NCI-H187 treated with DMSO at 0.1 percent for 48 hours (cell line): ENCODE measurements around the gene EYA2.

Source experiments
- DNase-seq: peaks from one replicate; lab custom pipeline; 2025; lab: John Stamatoyannopoulos, UW

Gene EYA2

DNA sequence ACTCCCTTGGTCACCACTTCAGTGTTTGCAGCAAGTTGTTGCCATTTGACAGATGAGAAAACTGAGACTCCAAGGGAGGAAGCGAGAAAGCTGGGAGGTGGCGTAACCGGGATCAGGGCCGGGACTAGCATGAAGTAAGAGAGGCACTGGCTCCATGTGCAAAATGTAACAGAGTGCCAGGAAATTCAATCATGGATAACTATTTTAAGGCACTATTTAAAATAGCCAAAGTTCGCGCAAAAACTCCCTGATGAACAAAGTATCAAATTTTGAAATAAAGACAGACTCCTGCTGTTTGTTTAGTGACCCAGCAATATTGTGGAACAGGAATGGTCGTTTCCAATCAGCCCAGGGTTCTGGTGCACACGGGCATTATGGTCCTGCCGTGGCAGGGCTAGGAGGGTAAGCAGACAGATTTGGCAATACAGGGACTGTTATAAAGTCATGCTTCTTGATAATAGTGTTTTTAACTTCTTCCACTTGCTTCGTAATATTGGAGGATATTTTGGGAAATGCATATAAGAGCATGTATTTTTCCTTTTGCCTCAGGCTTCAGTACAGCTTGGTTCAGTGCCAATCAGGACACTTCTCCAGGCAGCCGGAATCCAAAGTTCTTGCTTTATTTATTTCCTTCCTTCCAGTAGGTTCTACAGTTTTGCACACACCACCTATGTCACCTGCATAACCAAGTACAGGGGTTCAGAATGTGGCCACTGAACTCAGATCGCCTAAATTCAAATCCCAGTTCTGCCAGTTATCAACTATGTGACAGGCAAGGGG lies 141.6 kb downstream of the EYA2 start:
- DNase-seq, result no peak

GRCh38 chr20:47038566-47039560 lies 144.2 kb downstream of the EYA2 start:
- DNase-seq, result no peak

- DNase-seq, result no peak
Observed at GRCh38 chr20:47040506-47041125, 146.0 kb downstream of the EYA2 start.

- no peak for DNase-seq
Observed at GRCh38 chr20:47041396-47041899, 146.8 kb downstream of the EYA2 start.

- DNase-seq, result no peak
Observed at GRCh38 chr20:47042464-47042863, 147.8 kb downstream of the EYA2 start.

DNA sequence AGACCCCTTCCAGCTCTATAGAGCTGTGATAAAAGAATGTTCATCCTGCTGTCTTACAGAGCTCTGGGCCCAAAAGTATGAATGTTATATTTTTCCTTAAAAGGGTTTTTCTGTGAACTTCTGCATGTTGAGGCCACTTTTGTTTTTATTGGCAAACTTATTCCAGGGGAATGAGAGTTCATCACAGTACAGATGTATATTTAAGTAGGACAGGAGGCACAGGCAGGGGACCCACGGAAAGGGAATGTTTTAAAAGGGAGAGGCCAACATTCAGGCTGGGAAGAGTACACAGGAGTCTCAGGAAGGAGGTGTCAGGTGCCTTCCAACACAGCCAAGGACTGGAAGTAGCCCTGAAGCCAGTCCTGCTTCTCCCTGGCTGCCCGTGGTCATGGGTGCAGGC lies 148.4 kb downstream of the EYA2 start:
- DNase-seq, result no peak

GRCh38 chr20:47044938-47045337 lies 150.3 kb downstream of the EYA2 start:
- no peak for DNase-seq

DNA sequence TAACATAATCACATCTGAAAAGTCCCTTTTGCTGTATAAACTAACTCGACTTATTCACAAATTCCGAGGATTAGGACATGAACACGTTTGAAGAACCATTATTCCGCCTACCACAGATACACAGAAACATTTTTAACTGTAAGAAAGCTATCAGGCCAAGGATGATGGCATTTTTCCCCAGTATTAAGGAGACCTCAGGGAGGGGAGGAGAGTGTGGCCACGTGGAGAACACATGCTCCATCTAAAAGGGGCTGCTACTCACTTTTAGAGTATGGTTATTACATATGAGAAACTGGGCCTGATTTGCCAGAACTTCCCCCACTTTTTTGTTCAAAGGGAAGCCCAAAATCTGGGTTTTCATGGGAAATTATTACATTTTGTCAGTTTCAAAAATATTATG lies 153.4 kb downstream of the EYA2 start:
- DNase-seq, result no peak

DNA sequence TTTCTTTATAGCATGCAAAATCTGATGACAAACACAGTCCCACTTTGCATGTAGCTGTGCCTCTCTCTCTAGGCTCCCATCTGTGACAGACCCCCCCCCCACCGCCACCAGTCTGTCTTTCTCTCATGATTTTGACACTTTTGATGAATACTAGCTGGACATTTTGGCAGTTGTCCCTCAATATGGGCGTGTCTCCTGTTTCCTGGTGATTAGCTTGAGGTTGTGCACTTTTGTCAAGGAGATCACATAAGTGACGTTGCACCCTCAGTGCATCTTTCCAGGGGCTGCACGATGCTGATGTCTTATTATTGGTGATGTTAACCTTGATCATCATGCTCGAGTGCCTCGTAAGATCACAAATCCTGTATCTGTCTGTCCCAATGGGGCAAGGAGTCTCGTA lies 155.1 kb downstream of the EYA2 start:
- DNase-seq, result no peak

DNA sequence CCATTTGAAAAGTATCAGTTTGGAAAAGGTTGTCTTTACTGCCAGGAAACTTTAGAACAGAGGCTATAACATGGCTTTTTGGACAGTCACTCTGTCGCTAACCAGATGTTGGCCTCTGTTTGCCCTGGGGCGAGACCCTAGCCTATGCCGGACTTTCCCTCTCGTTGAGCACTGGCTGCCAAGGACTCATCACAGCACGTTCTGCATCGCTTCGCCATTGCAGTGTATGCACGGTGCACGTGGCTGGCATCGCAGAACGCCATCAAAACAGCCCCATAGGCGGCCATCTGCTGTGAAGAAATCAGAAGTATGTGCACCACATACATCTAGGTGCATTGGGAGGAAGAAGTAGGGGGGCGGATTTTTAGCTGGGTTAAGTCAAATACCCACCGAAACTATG lies 156.4 kb downstream of the EYA2 start:
- no peak for DNase-seq

DNA sequence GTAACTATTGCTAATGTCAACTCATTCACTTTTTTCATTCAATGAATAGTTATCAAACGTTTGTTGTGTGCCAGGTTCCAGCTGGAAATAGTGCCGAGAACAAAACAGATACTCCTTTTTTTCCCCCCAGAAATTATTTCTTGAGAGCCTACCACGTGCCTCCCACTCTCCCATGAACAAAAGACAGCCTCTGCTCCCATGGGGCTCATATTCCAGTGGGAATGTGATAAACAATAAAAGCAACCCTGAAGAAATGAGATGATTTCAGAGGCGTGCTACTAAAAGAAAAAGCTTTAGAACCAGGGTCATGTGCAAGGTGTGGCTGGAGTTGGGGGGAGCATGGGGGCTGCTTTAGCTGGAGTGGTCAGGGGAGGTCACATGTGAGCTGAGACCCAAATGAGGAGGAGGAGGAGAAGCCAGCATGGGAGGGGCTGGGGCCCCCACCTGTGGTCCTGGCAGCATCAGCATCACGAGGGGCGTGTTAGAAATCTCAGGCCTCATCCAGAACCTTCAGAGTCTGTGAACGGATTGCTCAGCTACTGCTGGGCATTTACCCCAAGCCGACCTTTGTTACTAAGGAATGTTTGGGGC lies 157.4 kb downstream of the EYA2 start:
- no peak for DNase-seq

DNA sequence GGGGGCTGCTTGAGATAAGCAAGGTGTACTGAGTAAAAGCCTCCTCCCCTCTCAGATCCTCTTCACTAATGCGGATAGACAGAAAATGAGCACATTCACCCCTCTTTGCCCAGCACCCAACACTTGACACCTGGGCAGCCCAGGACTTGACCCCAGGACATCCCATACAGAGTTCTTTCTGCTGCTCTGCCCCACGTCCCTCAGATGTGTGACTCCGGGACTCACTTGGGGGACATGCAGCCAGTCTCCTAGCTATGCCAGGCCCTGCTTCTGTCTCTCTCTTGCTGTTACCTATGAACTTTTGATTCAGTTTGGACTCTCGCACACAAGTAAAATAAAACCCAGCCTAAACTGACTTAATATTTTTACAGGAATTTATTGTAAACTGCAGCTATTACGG lies 159.9 kb downstream of the EYA2 start:
- no peak for DNase-seq

DNA sequence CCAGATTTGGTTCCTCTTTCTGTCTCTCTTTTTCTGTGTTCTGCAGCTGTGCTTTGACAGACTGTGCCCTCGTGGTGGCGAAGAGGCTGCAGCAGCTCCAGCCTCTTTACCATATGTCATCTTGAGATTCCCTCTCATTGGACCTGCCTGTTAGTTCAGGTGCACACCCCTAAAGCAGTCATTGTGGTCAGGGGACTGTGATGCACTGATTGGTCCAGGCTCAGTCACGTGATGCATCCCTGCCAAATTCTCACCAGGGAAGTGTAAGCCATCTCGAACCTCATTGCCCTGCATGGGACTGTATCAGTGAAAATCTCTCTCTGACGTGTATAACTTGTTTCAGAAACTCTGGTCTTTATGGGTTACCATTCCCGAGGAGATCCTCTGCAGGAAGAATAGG lies 160.3 kb downstream of the EYA2 start:
- DNase-seq, result no peak

- DNase-seq, result no peak
Observed at GRCh38 chr20:47055699-47056369, 161.2 kb downstream of the EYA2 start.

- DNase-seq, result no peak
Observed at GRCh38 chr20:47057661-47058060, 163.0 kb downstream of the EYA2 start.

DNA sequence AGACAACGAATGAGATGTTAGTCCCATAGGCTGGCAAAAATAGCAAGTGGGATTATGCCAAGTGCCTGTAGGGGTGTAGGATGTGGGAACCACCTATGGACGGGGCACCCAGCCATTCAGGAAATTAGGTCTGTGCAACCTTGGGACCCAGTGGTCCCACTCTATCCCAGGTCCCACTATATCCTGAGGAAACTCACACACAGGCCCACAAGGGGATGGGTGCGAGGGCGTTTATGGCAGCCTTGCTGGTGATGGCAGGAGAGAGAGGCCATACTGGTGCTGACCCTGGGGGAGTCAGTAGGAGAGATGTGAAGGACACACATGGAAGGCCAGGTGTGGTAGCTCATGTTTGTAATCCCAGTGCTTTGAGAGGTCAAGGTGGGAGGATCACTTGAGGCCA lies 163.6 kb downstream of the EYA2 start:
- DNase-seq, result no peak

DNA sequence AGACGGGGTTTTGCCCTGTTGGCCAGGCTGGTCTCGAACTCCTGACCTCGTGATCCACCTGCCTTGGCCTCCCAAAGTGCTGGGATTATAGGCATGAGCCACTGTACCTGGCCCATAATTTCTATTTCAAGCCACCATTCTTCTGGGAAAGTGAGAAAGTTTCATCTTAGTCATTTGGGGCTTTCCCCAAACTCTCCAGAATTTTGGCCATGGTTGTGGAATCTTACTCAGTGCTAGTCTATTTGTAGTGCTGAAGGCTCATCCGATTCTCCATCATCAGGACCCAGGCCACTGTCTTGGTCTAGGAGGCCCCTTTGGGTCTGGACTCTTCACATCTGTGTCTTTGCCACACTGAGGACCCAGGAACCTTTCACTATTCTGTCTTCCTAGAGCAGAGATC lies 164.9 kb downstream of the EYA2 start:
- DNase-seq, result no peak

DNA sequence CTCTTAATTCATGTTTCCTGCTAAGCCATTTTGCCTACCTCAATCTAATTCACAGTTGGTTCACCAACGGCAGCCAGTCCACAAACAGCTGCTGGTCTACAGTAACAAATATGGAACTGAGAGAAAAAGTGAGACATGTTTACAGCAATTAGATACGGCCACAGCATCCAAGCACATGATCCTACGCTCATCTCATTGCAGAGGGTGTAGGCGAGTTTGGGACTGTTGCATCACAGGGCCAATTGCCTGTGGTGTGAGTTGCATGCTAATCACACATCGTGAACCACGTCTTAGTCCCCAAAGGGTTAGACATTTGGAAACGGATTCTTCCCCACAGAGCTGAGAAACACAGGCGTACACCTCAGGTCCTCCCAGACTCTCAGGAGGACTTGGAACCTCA lies 166.9 kb downstream of the EYA2 start:
- DNase-seq, result no peak

- no peak for DNase-seq
Observed at GRCh38 chr20:47062226-47062890, 167.7 kb downstream of the EYA2 start.

- no peak for DNase-seq
Observed at GRCh38 chr20:47063407-47063806, 168.8 kb downstream of the EYA2 start.

- no peak for DNase-seq
Observed at GRCh38 chr20:47063808-47064207, 169.2 kb downstream of the EYA2 start.
